PC-3 (cell line): ENCODE measurements around the gene CHST11. TPM values are rescaled to one million over a fixed set of nuclear protein-coding genes. Genes with fewer than 3 reads are reported as not detected.

Experiments
- ATAC-seq: fragments of 200-7000 bp; cut with Tn5 transposase; 2 replicates; pipeline ENCODE4 v1.9.1; 2020; ENCODE audit warnings: mild to moderate bottlenecking, moderate library complexity
- BruUV-seq: library from RNA; stranded (reverse); fragments of 400-500 nt; replicated peaks from 2 replicates; lab custom pipeline; 2021; lab: Mats Ljungman, UMichigan
- CTCF ChIA-PET: fragments of 300-600 bp; sonication (Branson Sonifier 250); formaldehyde crosslinking; loops from one replicate; lab custom pipeline; 2022; ENCODE audit warnings: antibody characterized with exemption; lab: Charles Lee
- POLR2A ChIA-PET: fragments of 300-600 bp; sonication (Branson Sonifier 250); formaldehyde crosslinking; loops from one replicate; lab custom pipeline; 2022; ENCODE audit warnings: antibody characterized with exemption; ENCODE audit not compliant: unreplicated experiment; lab: Charles Lee
- DNase-seq: peaks from one replicate; pipeline ENCODE4 v3.0.0-alpha.2; 2015
- H2AFZ ChIP-seq: fragments of 300-600 bp; sonication (generic); 2 replicates; pipeline ENCODE4 v1.6.0; 2016; ENCODE audit warnings: antibody characterized with exemption, low read length
- H3F3A ChIP-seq: fragments of 300-600 bp; sonication (generic); one replicate; pipeline ENCODE4 v1.6.0; 2017; ENCODE audit warnings: antibody characterized with exemption, low read length, control low read depth, mild to moderate bottlenecking; ENCODE audit not compliant: unreplicated experiment
- H3K27ac ChIP-seq: fragments of 300-600 bp; sonication (generic); 2 replicates; pipeline ENCODE4 v1.5.1; 2016; ENCODE audit warnings: mild to moderate bottlenecking, low read length
- H3K27me3 ChIP-seq: fragments of 300-600 bp; sonication (generic); 2 replicates; pipeline ENCODE4 v1.6.1; 2016; ENCODE audit warnings: low read length, mixed read lengths
- H3K36me3 ChIP-seq: fragments of 300-600 bp; sonication (generic); 2 replicates; pipeline ENCODE4 v1.6.1; 2016; ENCODE audit warnings: low read depth, mixed run types, low read length, mixed read lengths
- H3K4me1 ChIP-seq: fragments of 300-600 bp; sonication (generic); 2 replicates; pipeline ENCODE4 v1.5.1; 2016; ENCODE audit warnings: low read length; ENCODE audit not compliant: insufficient read depth
- H3K4me2 ChIP-seq: fragments of 300-600 bp; sonication (generic); 2 replicates; pipeline ENCODE4 v1.6.0; 2016; ENCODE audit warnings: low read length
- H3K4me3 ChIP-seq: fragments of 300-600 bp; sonication (generic); 2 replicates; pipeline ENCODE4 v1.5.1; 2016; ENCODE audit warnings: mild to moderate bottlenecking, low read length, mixed read lengths
- H3K79me2 ChIP-seq: fragments of 300-600 bp; sonication (generic); 2 replicates; pipeline ENCODE4 v1.6.1; 2017; ENCODE audit warnings: low read length, mixed read lengths
- H3K9ac ChIP-seq: fragments of 300-600 bp; sonication (generic); 2 replicates; pipeline ENCODE4 v1.6.0; 2016; ENCODE audit warnings: mild to moderate bottlenecking, low read length
- H3K9me2 ChIP-seq: fragments of 300-600 bp; sonication (generic); replicated peaks from 2 replicates; pipeline ENCODE4 v1.6.1; 2016; ENCODE audit warnings: mixed run types, low read length, mixed read lengths
- H3K9me3 ChIP-seq: fragments of 300-600 bp; sonication (generic); 2 replicates; pipeline ENCODE4 v1.6.1; 2016; ENCODE audit warnings: low read length, mixed read lengths
- H4K20me1 ChIP-seq: fragments of 300-600 bp; sonication (generic); 2 replicates; pipeline ENCODE4 v1.6.1; 2016; ENCODE audit warnings: low read length, mixed read lengths
- EZH2 ChIP-seq: fragments of 300-600 bp; sonication (generic); IDR thresholded peaks from one replicate; pipeline ENCODE4 v1.6.1; 2017; ENCODE audit warnings: antibody characterized with exemption, mild to moderate bottlenecking, low read length; ENCODE audit not compliant: unreplicated experiment
- EZH2phosphoT487 ChIP-seq: fragments of 300-600 bp; sonication (generic); IDR thresholded peaks from 2 replicates; pipeline ENCODE4 v1.6.1; 2018; ENCODE audit warnings: mild to moderate bottlenecking, antibody characterized with exemption, low read length, borderline replicate concordance
- intact Hi-C: fragments of 100-400 bp; cut with micrococcal nuclease; formaldehyde crosslinking; loops from 2 replicates; pipeline ENCODE4 v1.9.0; 2023
- total RNA-seq: library from RNA; depleted of rRNA; stranded (reverse); fragments of >200 nt; gene quantifications from 2 replicates; pipeline ENCODE4 v1.2.3, GENCODE V29; 2014
- TF ChIP-seq, protein P1 (sequence below): fragments of 300-600 bp; sonication (generic); conservative IDR thresholded peaks from 2 replicates; pipeline ENCODE4 v1.5.1; 2017; ENCODE audit warnings: antibody characterized with exemption, low read depth, mild to moderate bottlenecking, low read length

CHST11 gene
- total RNA-seq, 1 experiment from 2014 or later: 53.5 TPM

DNA sequence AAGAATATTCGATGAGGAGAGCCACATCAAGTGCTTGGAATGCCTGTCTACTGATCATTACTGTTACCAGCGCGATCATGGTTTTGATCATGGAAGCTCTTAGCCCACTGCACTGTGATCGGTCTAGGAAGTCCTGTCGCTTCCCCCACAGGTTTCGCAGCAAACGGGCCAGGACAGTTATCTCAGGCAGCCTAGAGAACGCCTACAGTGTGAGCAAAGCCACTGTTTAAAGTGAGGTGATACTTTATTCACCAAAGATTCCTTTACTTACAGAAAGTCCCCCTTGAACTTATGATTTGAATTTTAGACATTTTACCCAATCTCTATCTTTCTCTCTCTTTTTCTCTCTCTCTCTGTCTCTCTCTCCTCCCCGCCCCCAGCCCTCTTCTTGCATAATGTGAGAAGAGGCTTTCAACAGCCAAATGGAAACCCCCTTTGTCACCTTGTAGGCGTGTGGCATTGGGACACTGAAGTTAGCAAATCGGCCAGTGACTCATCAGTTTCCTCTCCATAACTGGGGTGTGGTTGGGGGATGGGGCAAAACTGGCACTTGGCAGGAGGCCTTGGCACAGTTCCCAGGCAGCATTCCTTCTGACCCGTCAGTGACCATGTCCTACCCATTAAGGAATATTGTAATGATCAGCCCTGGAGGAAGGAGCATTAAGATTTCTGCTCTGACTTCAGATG, 214.8 kb downstream of the CHST11 start:
- peak; percentile 100 for DNase-seq
- H3K36me3 ChIP-seq: no peaks in the 10 kb centered on the region
- ChIA-PET CTCF (interaction anchor here (0.6 to 1.0 kb wide), 2 partner anchors 175 to 290 kb away, joined by 3 to 4 read pairs; no protein-coding TSS in a partner anchor), POLR2A (no interaction called here)
- H3K4me1 ChIP-seq: peaks cover 48% of the 10 kb centered on the region
- TF ChIP-seq EZH2 (no peak), EZH2phosphoT487 (no peak)
- TF ChIP-seq, protein P1, sequence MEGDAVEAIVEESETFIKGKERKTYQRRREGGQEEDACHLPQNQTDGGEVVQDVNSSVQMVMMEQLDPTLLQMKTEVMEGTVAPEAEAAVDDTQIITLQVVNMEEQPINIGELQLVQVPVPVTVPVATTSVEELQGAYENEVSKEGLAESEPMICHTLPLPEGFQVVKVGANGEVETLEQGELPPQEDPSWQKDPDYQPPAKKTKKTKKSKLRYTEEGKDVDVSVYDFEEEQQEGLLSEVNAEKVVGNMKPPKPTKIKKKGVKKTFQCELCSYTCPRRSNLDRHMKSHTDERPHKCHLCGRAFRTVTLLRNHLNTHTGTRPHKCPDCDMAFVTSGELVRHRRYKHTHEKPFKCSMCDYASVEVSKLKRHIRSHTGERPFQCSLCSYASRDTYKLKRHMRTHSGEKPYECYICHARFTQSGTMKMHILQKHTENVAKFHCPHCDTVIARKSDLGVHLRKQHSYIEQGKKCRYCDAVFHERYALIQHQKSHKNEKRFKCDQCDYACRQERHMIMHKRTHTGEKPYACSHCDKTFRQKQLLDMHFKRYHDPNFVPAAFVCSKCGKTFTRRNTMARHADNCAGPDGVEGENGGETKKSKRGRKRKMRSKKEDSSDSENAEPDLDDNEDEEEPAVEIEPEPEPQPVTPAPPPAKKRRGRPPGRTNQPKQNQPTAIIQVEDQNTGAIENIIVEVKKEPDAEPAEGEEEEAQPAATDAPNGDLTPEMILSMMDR: no peak
- H3K27me3 ChIP-seq: no peaks in the 10 kb centered on the region
- BruUV-seq: no TSS peak
- peak overlapping the region; percentile 35; the same call in 1 of the 2 replicates for H2AFZ ChIP-seq
- peaks cover 10% of the 10 kb centered on the region for H3K79me2 ChIP-seq
- H3K4me2 ChIP-seq: peak overlapping the region; percentile 83
- ATAC-seq: peak; percentile 80
- H3K9me3 ChIP-seq: no peaks in the 10 kb centered on the region
- H3K27ac ChIP-seq: peak overlapping the region; percentile 77
- H3K9ac ChIP-seq: peak overlapping the region; percentile 20; the same call in 1 of the 2 replicates
- no peaks in the 10 kb centered on the region for H4K20me1 ChIP-seq
- peak overlapping the region; percentile 49; the same call in 1 of the 2 replicates for H3K4me3 ChIP-seq
- no peaks in the 10 kb centered on the region for H3F3A ChIP-seq
- intact Hi-C loops: loop anchor here (1.0 to 10.0 kb wide), 4 partner anchors 83 to 299 kb away; partner anchors contain the start of gene CHST11
- H3K9me2 ChIP-seq: no peaks in the 10 kb centered on the region

GRCh38 chr12:104672096-104672445, 215.3 kb downstream of the CHST11 start:
- no peak for DNase-seq
- H3K9me3 ChIP-seq: no peaks in the 10 kb centered on the region
- intact Hi-C loops: loop anchor here (5.0 to 10.0 kb wide), 3 partner anchors 93 to 300 kb away; partner anchors contain the start of gene CHST11
- POLR2A ChIA-PET: no interaction called here
- H3K4me2 ChIP-seq: peak overlapping the region; percentile 83
- no peaks in the 10 kb centered on the region for H3K36me3 ChIP-seq
- peak overlapping the region; percentile 77 for H3K27ac ChIP-seq
- CTCF ChIA-PET: interaction anchor here (0.6 to 1.0 kb wide), 2 partner anchors 176 to 290 kb away, joined by 3 to 4 read pairs; no protein-coding TSS in a partner anchor
- no peak for TF ChIP-seq EZH2phosphoT487
- TF ChIP-seq EZH2: no peak
- TF ChIP-seq, protein P1: no peak
- no peak overlapping the region for H2AFZ ChIP-seq
- peaks cover 52% of the 10 kb centered on the region for H3K4me1 ChIP-seq
- H3K9me2 ChIP-seq: no peaks in the 10 kb centered on the region
- ATAC-seq: peak; percentile 6; the same call in 1 of the 2 replicates
- H3K4me3 ChIP-seq: peak overlapping the region; percentile 49; the same call in 1 of the 2 replicates
- peak overlapping the region; percentile 9; the same call in 1 of the 2 replicates for H3K9ac ChIP-seq
- no TSS peak for BruUV-seq
- no peaks in the 10 kb centered on the region for H3K27me3 ChIP-seq
- peaks cover 10% of the 10 kb centered on the region for H3K79me2 ChIP-seq
- no peaks in the 10 kb centered on the region for H3F3A ChIP-seq
- H4K20me1 ChIP-seq: no peaks in the 10 kb centered on the region
